IPS DF 6.9 (cell line): ENCODE measurements around the gene MRI1.
A peak's percentile ranks its signal among the peaks of the same experiment; 100 is the strongest.
"Not testable (repeated sequence)": the region's sequence is repeated elsewhere in the genome, so short reads cannot be mapped to it uniquely, and the experiment has no call there.

ENCODE experiments used
- DNase-seq: peaks from one replicate; pipeline ENCODE4 v3.0.0-alpha.2; 2013; ENCODE audit warnings: low read depth, low spot score
- H3K27ac ChIP-seq: one replicate; pipeline ENCODE4 v1.5.1; 2013; ENCODE audit warnings: low read length, control low read depth
- H3K27me3 ChIP-seq: 2 replicates; pipeline ENCODE4 v1.6.1; 2013; ENCODE audit warnings: mild to moderate bottlenecking, low read length; ENCODE audit not compliant: control insufficient read depth, insufficient read depth
- H3K36me3 ChIP-seq: 2 replicates; pipeline ENCODE4 v1.6.1; 2013; ENCODE audit warnings: low read length; ENCODE audit not compliant: control insufficient read depth, insufficient read depth
- H3K4me1 ChIP-seq: 2 replicates; pipeline ENCODE4 v1.6.1; 2013; ENCODE audit warnings: low read length; ENCODE audit not compliant: control insufficient read depth, insufficient read depth
- H3K4me3 ChIP-seq: 2 replicates; pipeline ENCODE4 v1.5.1; 2013; ENCODE audit warnings: mild to moderate bottlenecking, low read length
- H3K9me3 ChIP-seq: 2 replicates; pipeline ENCODE4 v1.6.1; 2013; ENCODE audit warnings: low read length, inconsistent platforms; ENCODE audit not compliant: control insufficient read depth, insufficient read depth
- WGBS: extraction: QIAGEN DNeasy Blood & Tissue Kit; methylation state at CpG from one replicate; pipeline ENCODE4 v1.1.7; 2013; ENCODE audit warnings: mixed read lengths, missing lambda C conversion rate; ENCODE audit not compliant: insufficient read length, insufficient coverage; 5-methylcytosine and 5-hydroxymethylcytosine counted together

MRI1 gene

GRCh38 chr19:13734751-13735150, 29.6 kb upstream of the MRI1 start:
- Histone ChIP-seq H3K27ac (no peak overlapping the region), H3K4me3 (no peak overlapping the region), H3K27me3 (no peaks in the 10 kb centered on the region), H3K4me1 (no peaks in the 10 kb centered on the region), H3K36me3 (no peaks in the 10 kb centered on the region), H3K9me3 (no peaks in the 10 kb centered on the region)
- no peak for DNase-seq
- no CpG with 5 or more reads among the region's 2 CpGs for WGBS

- Histone ChIP-seq H3K4me3 (no peak overlapping the region), H3K36me3 (no peaks in the 10 kb centered on the region), H3K9me3 (no peaks in the 10 kb centered on the region), H3K4me1 (no peaks in the 10 kb centered on the region), H3K27me3 (no peaks in the 10 kb centered on the region), H3K27ac (no peak overlapping the region)
- no peak for DNase-seq
- WGBS = no CpG with 5 or more reads among the region's 1 CpG
Observed at GRCh38 chr19:13738073-13738472, 26.2 kb upstream of the MRI1 start.

GRCh38 chr19:13741893-13742292, 22.4 kb upstream of the MRI1 start:
- Histone ChIP-seq H3K27ac (no peak overlapping the region), H3K27me3 (no peaks in the 10 kb centered on the region), H3K4me1 (no peaks in the 10 kb centered on the region), H3K4me3 (no peak overlapping the region), H3K36me3 (no peaks in the 10 kb centered on the region), H3K9me3 (no peaks in the 10 kb centered on the region)
- DNase-seq = no peak
- no CpG with 5 or more reads among the region's 2 CpGs for WGBS

- Histone ChIP-seq H3K27ac (no peak overlapping the region), H3K27me3 (no peaks in the 10 kb centered on the region), H3K36me3 (no peaks in the 10 kb centered on the region), H3K4me3 (no peak overlapping the region), H3K4me1 (no peaks in the 10 kb centered on the region), H3K9me3 (no peaks in the 10 kb centered on the region)
- no CpG with 5 or more reads among the region's 1 CpG for WGBS
- DNase-seq = no peak
Observed at GRCh38 chr19:13742756-13743155, 21.6 kb upstream of the MRI1 start.

GRCh38 chr19:13744174-13744573, 20.1 kb upstream of the MRI1 start:
- H3K27me3 ChIP-seq = no peaks in the 10 kb centered on the region

GRCh38 chr19:13747098-13747453, 17.2 kb upstream of the MRI1 start:
- Histone ChIP-seq H3K36me3 (no peaks in the 10 kb centered on the region), H3K4me1 (no peaks in the 10 kb centered on the region), H3K9me3 (no peaks in the 10 kb centered on the region), H3K4me3 (no peak overlapping the region), H3K27me3 (no peaks in the 10 kb centered on the region), H3K27ac (no peak overlapping the region)
- no CpG with 5 or more reads among the region's 8 CpGs for WGBS
- no peak for DNase-seq

More at GRCh38 chr19:13744174-13744573, 20.1 kb upstream of the MRI1 start:
- Histone ChIP-seq H3K4me1 (no peaks in the 10 kb centered on the region), H3K9me3 (no peaks in the 10 kb centered on the region), H3K36me3 (no peaks in the 10 kb centered on the region), H3K27ac (no peak overlapping the region), H3K4me3 (no peak overlapping the region)
- DNase-seq = no peak

GRCh38 chr19:13748169-13748828, 16.0 kb upstream of the MRI1 start:
- H3K36me3 ChIP-seq = no peaks in the 10 kb centered on the region
- no peak for DNase-seq
- H3K9me3 ChIP-seq = no peaks in the 10 kb centered on the region
- no CpG with 5 or more reads among the region's 25 CpGs for WGBS
- no peaks in the 10 kb centered on the region for H3K27me3 ChIP-seq
- H3K27ac ChIP-seq = no peak overlapping the region
- H3K4me3 ChIP-seq = peak overlapping the region; percentile 72
- no peaks in the 10 kb centered on the region for H3K4me1 ChIP-seq

- Histone ChIP-seq H3K4me3 (no peak overlapping the region), H3K27ac (no peak overlapping the region), H3K27me3 (no peaks in the 10 kb centered on the region), H3K4me1 (no peaks in the 10 kb centered on the region), H3K9me3 (no peaks in the 10 kb centered on the region), H3K36me3 (0 out of 2 replicates have a peak, but pooled peaks cover 7% of the 10 kb centered on the region)
- no peak for DNase-seq
- WGBS = no CpG with 5 or more reads among the region's 16 CpGs
Observed at GRCh38 chr19:13751436-13751835, 12.9 kb upstream of the MRI1 start.

- not testable (repeated sequence) for H3K4me1 ChIP-seq, H3K4me3 ChIP-seq, H3K9me3 ChIP-seq, H3K27me3 ChIP-seq, H3K27ac ChIP-seq, DNase-seq
- peaks cover 10% of the 10 kb centered on the region; the same call in 1 of the 2 replicates for H3K36me3 ChIP-seq
- no CpG with 5 or more reads among the region's 7 CpGs for WGBS
Observed at GRCh38 chr19:13753622-13754021, 10.7 kb upstream of the MRI1 start.

- Histone ChIP-seq H3K36me3 (peaks cover 19% of the 10 kb centered on the region), H3K4me1 (no peaks in the 10 kb centered on the region), H3K27me3 (no peaks in the 10 kb centered on the region), H3K9me3 (no peaks in the 10 kb centered on the region), H3K27ac (no peak overlapping the region), H3K4me3 (no peak overlapping the region)
- DNase-seq = no peak
- WGBS = no CpG with 5 or more reads among the region's 9 CpGs
Observed at GRCh38 chr19:13756210-13756609, 8.1 kb upstream of the MRI1 start.
